Neuronal stem cell (in vitro differentiated cells): Measurements from ENCODE around the gene WDR86.

Experiments
- DNase-seq: peaks from one replicate; pipeline ENCODE4 v3.0.0-alpha.2; 2013; ENCODE audit warnings: low spot score
- H2AFZ ChIP-seq: one replicate; pipeline ENCODE4 v1.6.1; 2013; ENCODE audit warnings: mild to moderate bottlenecking, low read length, inconsistent platforms
- H2AK5ac ChIP-seq: 2 replicates; pipeline ENCODE4 v1.6.1; 2013; ENCODE audit warnings: low read depth, mild to moderate bottlenecking, inconsistent platforms, low read length, moderate library complexity, mixed read lengths
- H2BK120ac ChIP-seq: 2 replicates; pipeline ENCODE4 v1.6.1; 2013; ENCODE audit warnings: low read depth, mild to moderate bottlenecking, inconsistent platforms, low read length, moderate library complexity, mixed read lengths
- H2BK12ac ChIP-seq: one replicate; pipeline ENCODE4 v1.6.1; 2013; ENCODE audit warnings: low read length, inconsistent platforms
- H2BK15ac ChIP-seq: 2 replicates; pipeline ENCODE4 v1.6.1; 2013; ENCODE audit warnings: mild to moderate bottlenecking, low read length, inconsistent platforms, mixed read lengths
- H2BK5ac ChIP-seq: one replicate; pipeline ENCODE4 v1.6.1; 2013; ENCODE audit warnings: inconsistent platforms, mild to moderate bottlenecking, low read length, moderate library complexity
- H3K14ac ChIP-seq: one replicate; pipeline ENCODE4 v1.6.1; 2013; ENCODE audit warnings: low read length, inconsistent platforms
- H3K18ac ChIP-seq: 2 replicates; pipeline ENCODE4 v1.6.1; 2013; ENCODE audit warnings: low read length, inconsistent platforms
- H3K23ac ChIP-seq: 2 replicates; pipeline ENCODE4 v1.6.1; 2013; ENCODE audit warnings: low read depth, mild to moderate bottlenecking, mixed read lengths, low read length, inconsistent platforms; ENCODE audit not compliant: poor library complexity
- H3K27ac ChIP-seq: replicated peaks from 3 replicates; pipeline ENCODE4 v1.5.1; 2013; ENCODE audit warnings: low read length, inconsistent platforms
- H3K27me3 ChIP-seq, 3 experiments: 2 replicates each; pipeline ENCODE4 v1.6.1; 2013; ENCODE audit warnings: low read length in 3 of 3, mild to moderate bottlenecking in 2 of 3, inconsistent platforms in 1 of 3, low read depth in 1 of 3, mixed read lengths in 1 of 3, moderate library complexity in 1 of 3; ENCODE audit not compliant: control insufficient read depth in 3 of 3, insufficient read depth in 3 of 3
- H3K36me3 ChIP-seq, 2 donors: replicated peaks in 1 of 2; 2 replicates each; pipeline ENCODE4 v1.6.1; 2013; ENCODE audit warnings: low read length in 2 of 2; ENCODE audit not compliant: control insufficient read depth in 2 of 2, insufficient read depth in 2 of 2
- H3K4ac ChIP-seq: 2 replicates; pipeline ENCODE4 v1.6.1; 2013; ENCODE audit warnings: inconsistent platforms, mild to moderate bottlenecking, low read length, moderate library complexity
- H3K4me1 ChIP-seq, 2 donors: 1 replicate in 1 of 2; 2 replicates in 1 of 2; pipeline ENCODE4 v1.6.1; 2013; ENCODE audit warnings: low read length in 2 of 2, low read depth in 1 of 2; ENCODE audit not compliant: control insufficient read depth in 2 of 2, insufficient read depth in 1 of 2
- H3K4me2 ChIP-seq: one replicate; pipeline ENCODE4 v1.6.1; 2013; ENCODE audit warnings: mild to moderate bottlenecking, low read length, inconsistent platforms; ENCODE audit not compliant: insufficient read depth, poor library complexity, severe bottlenecking
- H3K4me3 ChIP-seq, 2 donors: 2 replicates each; pipeline ENCODE4 v1.5.1; 2013; ENCODE audit warnings: low read length in 2 of 2, mild to moderate bottlenecking in 2 of 2, inconsistent platforms in 1 of 2, moderate library complexity in 1 of 2
- H3K79me1 ChIP-seq: one replicate; pipeline ENCODE4 v1.6.1; 2013; ENCODE audit warnings: low read depth, mild to moderate bottlenecking, inconsistent platforms, low read length, moderate library complexity
- H3K9ac ChIP-seq: one replicate; pipeline ENCODE4 v1.6.1; 2013; ENCODE audit warnings: mild to moderate bottlenecking, low read depth, low read length, inconsistent platforms; ENCODE audit not compliant: poor library complexity
- H3K9me3 ChIP-seq, 2 donors: replicated peaks in 1 of 2; 2 replicates each; pipeline versions ENCODE3 to v1.6.1; 2013; ENCODE audit warnings: low read length in 2 of 2, mild to moderate bottlenecking in 2 of 2, inconsistent platforms in 1 of 2, low read depth in 1 of 2, mixed read lengths in 1 of 2, moderate library complexity in 1 of 2; ENCODE audit not compliant: control insufficient read depth in 2 of 2, insufficient read depth in 1 of 2
- H4K8ac ChIP-seq: one replicate; pipeline ENCODE4 v1.6.1; 2013; ENCODE audit warnings: low read depth, mild to moderate bottlenecking, inconsistent platforms, low read length, moderate library complexity
- H4K91ac ChIP-seq: one replicate; pipeline ENCODE4 v1.6.1; 2013; ENCODE audit warnings: low read length, low read depth, mild to moderate bottlenecking, inconsistent platforms; ENCODE audit not compliant: poor library complexity
- WGBS, 2 donors: extraction: QIAGEN DNeasy Blood & Tissue Kit; methylation state at CpG; one replicate each; pipeline ENCODE4 v1.1.7; 2013; ENCODE audit warnings: missing lambda C conversion rate in 2 of 2, mixed read lengths in 1 of 2; ENCODE audit not compliant: insufficient read length in 2 of 2, insufficient replicate concordance in 1 of 2; ENCODE audit errors: extremely low coverage in 2 of 2; 5-methylcytosine and 5-hydroxymethylcytosine counted together

WDR86 gene

DNA sequence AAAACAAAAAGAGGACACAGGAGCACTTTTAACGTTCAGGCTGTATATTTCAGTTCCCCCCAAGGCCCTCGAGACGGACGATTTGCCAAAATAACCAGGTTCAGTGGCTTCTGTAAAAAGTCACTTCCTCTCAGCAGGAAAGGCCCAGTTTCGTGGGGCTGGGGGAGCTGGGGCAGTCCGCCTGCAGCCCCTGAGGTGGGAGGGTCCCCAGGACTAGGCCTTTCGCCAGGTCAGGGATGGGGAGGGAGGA is 28.8 kb downstream of the WDR86 start:
- no peak overlapping the region for H3K27ac ChIP-seq
- H3K36me3 ChIP-seq: peaks cover 26 to 39% of the 10 kb centered on the region in 2 donors
- no peak overlapping the region for H4K8ac ChIP-seq
- H3K4me2 ChIP-seq: peak overlapping the region; percentile 90
- peaks cover 0 to 13% of the 10 kb centered on the region in 2 donors for H3K4me1 ChIP-seq
- H3K79me1 ChIP-seq: peaks cover 4% of the 10 kb centered on the region
- no CpG with 5 or more reads among the region's 7 CpGs for WGBS, 2 donors
- H3K9ac ChIP-seq: peak overlapping the region; percentile 16
- H3K27me3 ChIP-seq: peaks cover 0 to 19% (median 9%) of the 10 kb centered on the region in 3 experiments
- no peak for DNase-seq
- no peak overlapping the region for H2BK120ac ChIP-seq
- H3K18ac ChIP-seq: peak overlapping the region; percentile 92
- no peak overlapping the region for H3K23ac ChIP-seq
- no peak overlapping the region for H3K4ac ChIP-seq
- H4K91ac ChIP-seq: no peak overlapping the region
- H2BK5ac ChIP-seq: no peak overlapping the region
- no peak overlapping the region for H3K4me3 ChIP-seq
- no peak overlapping the region for H2AFZ ChIP-seq
- H3K9me3 ChIP-seq: no peaks in the 10 kb centered on the region
- peak overlapping the region; percentile 60 for H2AK5ac ChIP-seq
- H3K14ac ChIP-seq: no peak overlapping the region
- H2BK12ac ChIP-seq: no peak overlapping the region
- peak overlapping the region; percentile 39 for H2BK15ac ChIP-seq

DNA sequence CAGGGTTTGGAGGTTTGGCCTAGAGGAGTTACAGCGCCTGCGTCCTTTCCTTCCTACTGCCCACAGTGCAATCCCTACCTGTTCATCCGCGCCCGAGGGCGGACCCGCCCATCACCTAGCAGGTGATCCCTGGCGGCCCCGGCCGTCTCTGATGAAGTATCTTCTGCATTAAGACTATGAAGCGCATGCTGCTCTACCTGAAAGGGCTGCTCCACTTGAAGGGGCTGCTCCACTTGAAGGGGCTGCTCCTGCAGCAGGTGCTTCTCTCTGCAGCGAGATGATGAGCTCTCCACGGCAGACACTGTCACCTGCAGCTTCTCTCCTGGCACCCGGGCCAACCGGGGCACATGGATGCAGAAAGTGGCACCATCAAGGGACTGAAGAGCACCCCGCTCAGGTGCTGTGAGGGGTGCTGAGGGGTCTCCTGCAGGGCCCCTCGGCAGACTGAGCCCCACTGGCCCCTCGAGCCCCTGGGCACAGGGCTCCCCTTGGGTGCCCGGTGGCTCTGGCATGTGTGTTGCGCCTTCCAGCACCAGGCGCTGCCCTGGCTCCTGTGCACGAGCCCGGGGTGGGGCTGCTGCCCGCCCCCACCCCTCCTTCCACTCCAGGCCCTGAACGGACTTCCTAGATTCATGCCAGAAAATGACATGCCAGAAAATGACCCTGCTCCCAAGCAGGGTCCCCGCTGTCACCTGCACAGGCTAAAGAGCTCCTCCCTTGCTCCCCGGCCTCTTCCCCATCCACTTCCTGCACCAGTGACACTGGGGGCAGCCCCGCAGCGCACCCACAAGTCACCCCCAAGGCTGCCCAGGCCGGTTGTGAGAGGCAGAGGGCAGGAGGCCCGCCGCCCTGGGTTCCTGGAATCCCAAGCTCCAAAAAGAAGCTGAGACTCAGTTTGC is 29.4 kb downstream of the WDR86 start:
- peaks cover 4% of the 10 kb centered on the region for H3K79me1 ChIP-seq
- peaks cover 0 to 13% of the 10 kb centered on the region in 2 donors for H3K4me1 ChIP-seq
- no peak overlapping the region for H2BK5ac ChIP-seq
- peak overlapping the region; percentile 39 for H2BK15ac ChIP-seq
- H3K23ac ChIP-seq: no peak overlapping the region
- H2BK120ac ChIP-seq: no peak overlapping the region
- no peaks in the 10 kb centered on the region for H3K9me3 ChIP-seq
- H3K18ac ChIP-seq: peak overlapping the region; percentile 92
- peaks cover 0 to 19% (median 9%) of the 10 kb centered on the region in 3 experiments for H3K27me3 ChIP-seq
- no CpG with 5 or more reads among the region's 32 CpGs for WGBS, 2 donors
- DNase-seq: no peak
- H4K91ac ChIP-seq: no peak overlapping the region
- H2AFZ ChIP-seq: no peak overlapping the region
- no peak overlapping the region for H3K14ac ChIP-seq
- peak overlapping the region; percentile 90 for H3K4me2 ChIP-seq
- no peak overlapping the region for H3K4me3 ChIP-seq
- H2BK12ac ChIP-seq: no peak overlapping the region
- peak overlapping the region; percentile 60 for H2AK5ac ChIP-seq
- no peak overlapping the region for H3K4ac ChIP-seq
- H4K8ac ChIP-seq: no peak overlapping the region
- H3K9ac ChIP-seq: no peak overlapping the region
- H3K27ac ChIP-seq: no peak overlapping the region
- H3K36me3 ChIP-seq: peaks cover 29 to 45% of the 10 kb centered on the region in 2 donors

DNA sequence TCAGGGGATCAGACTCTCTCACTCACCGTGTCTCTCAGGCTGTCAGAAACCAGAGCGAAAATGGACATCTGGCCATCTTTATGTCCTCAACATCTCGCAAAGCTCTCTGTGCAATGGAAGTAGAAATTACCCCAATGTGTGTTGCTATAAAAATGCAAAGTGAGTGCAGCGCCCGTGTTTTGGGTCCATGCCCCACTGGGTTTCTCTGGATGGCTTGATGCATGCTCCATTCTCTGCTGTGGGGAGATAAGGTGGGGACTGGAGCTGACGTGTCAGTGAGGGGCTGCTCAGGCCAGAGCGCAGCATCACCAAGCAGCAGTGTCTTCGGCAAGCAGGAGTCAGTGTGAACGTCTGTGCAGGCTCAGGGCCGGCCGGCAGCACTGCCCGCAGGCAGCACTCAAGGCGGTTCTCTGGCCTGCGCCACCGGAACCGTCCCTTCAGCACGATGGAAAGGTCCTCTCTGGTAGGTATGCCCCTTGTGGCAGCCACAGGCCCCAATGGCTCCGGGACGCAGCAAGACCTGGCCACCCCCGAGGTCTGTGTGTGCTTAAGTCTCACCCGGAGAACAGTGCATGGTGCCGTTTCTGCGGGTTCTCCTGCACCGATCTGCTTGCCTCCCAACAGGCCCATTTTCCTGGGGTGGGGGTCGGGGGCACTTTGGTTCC is 30.2 kb downstream of the WDR86 start:
- H2AFZ ChIP-seq: no peak overlapping the region
- peak overlapping the region; percentile 47 for H3K9ac ChIP-seq
- H2BK12ac ChIP-seq: no peak overlapping the region
- peak overlapping the region; percentile 81 for H3K23ac ChIP-seq
- no peak overlapping the region for H4K91ac ChIP-seq
- no peak overlapping the region for H2BK120ac ChIP-seq
- no peak overlapping the region for H3K18ac ChIP-seq
- H3K9me3 ChIP-seq: no peaks in the 10 kb centered on the region
- no CpG with 5 or more reads among the region's 25 CpGs for WGBS, 2 donors
- no peak overlapping the region for H2BK15ac ChIP-seq
- H3K79me1 ChIP-seq: peaks cover 4% of the 10 kb centered on the region
- no peak for DNase-seq
- peaks cover 0 to 19% (median 9%) of the 10 kb centered on the region in 3 experiments for H3K27me3 ChIP-seq
- H2AK5ac ChIP-seq: peak overlapping the region; percentile 18
- no peak overlapping the region for H3K4ac ChIP-seq
- no peak overlapping the region for H4K8ac ChIP-seq
- H3K4me2 ChIP-seq: no peak overlapping the region
- H3K4me1 ChIP-seq: peaks cover 0 to 13% of the 10 kb centered on the region in 2 donors
- H3K36me3 ChIP-seq: peaks cover 30 to 49% of the 10 kb centered on the region in 2 donors
- H2BK5ac ChIP-seq: no peak overlapping the region
- H3K4me3 ChIP-seq: no peak overlapping the region
- H3K27ac ChIP-seq: no peak overlapping the region
- H3K14ac ChIP-seq: no peak overlapping the region

DNA sequence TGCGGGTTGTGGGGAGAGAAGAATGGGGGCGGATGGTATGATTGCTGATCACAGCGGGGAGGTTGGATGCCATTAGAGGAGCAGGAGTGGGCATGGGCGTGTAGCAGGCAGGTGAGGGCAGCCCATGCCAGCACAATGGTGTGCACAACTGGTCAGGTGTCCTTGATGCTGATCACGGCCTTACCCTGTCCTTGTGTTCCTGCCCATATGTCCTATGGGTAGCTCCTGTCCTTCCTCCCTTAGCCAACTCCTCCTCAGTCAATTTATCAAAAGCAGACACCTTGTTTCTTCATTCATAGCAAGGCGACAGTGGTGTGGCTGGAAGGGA is 30.7 kb downstream of the WDR86 start:
- H3K23ac ChIP-seq: no peak overlapping the region
- H3K27ac ChIP-seq: no peak overlapping the region
- no peak overlapping the region for H3K18ac ChIP-seq
- peaks cover 34 to 54% of the 10 kb centered on the region in 2 donors for H3K36me3 ChIP-seq
- no peak overlapping the region for H3K4me3 ChIP-seq
- no peak overlapping the region for H3K4me2 ChIP-seq
- H2BK5ac ChIP-seq: no peak overlapping the region
- H2BK12ac ChIP-seq: no peak overlapping the region
- WGBS, 2 donors: no CpG with 5 or more reads among the region's 6 CpGs
- no peak overlapping the region for H3K9ac ChIP-seq
- DNase-seq: no peak
- H2AFZ ChIP-seq: no peak overlapping the region
- H2BK120ac ChIP-seq: no peak overlapping the region
- no peak overlapping the region for H3K14ac ChIP-seq
- no peak overlapping the region for H2AK5ac ChIP-seq
- no peaks in the 10 kb centered on the region for H3K9me3 ChIP-seq
- H4K91ac ChIP-seq: no peak overlapping the region
- H3K4me1 ChIP-seq: peaks cover 0 to 13% of the 10 kb centered on the region in 2 donors
- H4K8ac ChIP-seq: no peak overlapping the region
- no peak overlapping the region for H3K4ac ChIP-seq
- H3K79me1 ChIP-seq: peaks cover 4% of the 10 kb centered on the region
- H2BK15ac ChIP-seq: no peak overlapping the region
- H3K27me3 ChIP-seq: peaks cover 0 to 19% (median 9%) of the 10 kb centered on the region in 3 experiments
